HG02973 (cell line): ENCODE measurements around the gene ADAMTS8.

Experiments used
- ATAC-seq: cut with Tn5 transposase; IDR thresholded peaks from one replicate; pipeline ENCODE4 v1.9.1; 2021; ENCODE audit warnings: moderate library complexity; ENCODE audit not compliant: unreplicated experiment

Gene ADAMTS8, protein sequence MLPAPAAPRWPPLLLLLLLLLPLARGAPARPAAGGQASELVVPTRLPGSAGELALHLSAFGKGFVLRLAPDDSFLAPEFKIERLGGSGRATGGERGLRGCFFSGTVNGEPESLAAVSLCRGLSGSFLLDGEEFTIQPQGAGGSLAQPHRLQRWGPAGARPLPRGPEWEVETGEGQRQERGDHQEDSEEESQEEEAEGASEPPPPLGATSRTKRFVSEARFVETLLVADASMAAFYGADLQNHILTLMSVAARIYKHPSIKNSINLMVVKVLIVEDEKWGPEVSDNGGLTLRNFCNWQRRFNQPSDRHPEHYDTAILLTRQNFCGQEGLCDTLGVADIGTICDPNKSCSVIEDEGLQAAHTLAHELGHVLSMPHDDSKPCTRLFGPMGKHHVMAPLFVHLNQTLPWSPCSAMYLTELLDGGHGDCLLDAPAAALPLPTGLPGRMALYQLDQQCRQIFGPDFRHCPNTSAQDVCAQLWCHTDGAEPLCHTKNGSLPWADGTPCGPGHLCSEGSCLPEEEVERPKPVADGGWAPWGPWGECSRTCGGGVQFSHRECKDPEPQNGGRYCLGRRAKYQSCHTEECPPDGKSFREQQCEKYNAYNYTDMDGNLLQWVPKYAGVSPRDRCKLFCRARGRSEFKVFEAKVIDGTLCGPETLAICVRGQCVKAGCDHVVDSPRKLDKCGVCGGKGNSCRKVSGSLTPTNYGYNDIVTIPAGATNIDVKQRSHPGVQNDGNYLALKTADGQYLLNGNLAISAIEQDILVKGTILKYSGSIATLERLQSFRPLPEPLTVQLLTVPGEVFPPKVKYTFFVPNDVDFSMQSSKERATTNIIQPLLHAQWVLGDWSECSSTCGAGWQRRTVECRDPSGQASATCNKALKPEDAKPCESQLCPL

DNA sequence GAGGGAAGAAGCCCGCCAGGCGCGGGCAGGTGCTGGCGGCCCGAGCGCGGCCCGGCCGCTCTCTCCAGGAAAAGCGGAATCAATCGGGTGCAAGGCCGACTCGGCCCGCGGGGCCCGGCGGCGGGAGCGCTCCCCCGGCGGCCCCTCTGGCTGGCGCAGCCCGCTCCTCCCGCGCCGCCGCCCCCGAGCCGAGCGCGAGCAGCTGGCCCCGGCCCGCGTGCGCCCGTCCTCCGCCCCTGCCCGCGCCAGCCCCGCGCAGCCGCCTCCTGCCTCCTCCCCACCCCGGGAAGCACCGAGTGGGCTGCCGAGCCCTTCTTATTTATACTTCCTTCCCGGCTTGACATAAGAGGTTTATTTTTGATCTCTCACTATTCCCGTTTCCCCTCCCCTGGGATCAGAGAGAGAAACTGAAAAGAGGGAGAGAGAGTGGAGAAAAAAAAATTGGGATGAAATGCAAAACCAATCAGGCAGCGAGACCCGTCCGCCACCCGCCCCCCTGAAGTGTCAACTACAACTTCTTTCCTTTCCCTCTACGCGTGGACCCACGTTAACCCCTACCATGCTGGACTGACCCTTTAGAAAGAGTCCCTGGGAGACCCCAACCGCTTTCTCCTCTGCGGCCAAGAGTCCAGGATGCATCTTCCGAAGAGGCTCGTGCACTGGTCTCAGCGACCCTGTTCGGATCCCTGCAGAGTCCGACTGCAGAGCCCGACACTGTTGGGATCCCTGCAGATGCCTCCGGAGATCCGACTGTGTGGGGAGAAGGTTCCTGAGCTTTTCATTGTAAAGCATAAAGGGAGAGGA, at the start of gene ADAMTS8:
Gene ADAMTS8, minus strand, starts transcription at position 294 of the 804 bp plus-strand sequence. CDS start 323 bp downstream, outside the sequence.
- ATAC-seq: no peak

DNA sequence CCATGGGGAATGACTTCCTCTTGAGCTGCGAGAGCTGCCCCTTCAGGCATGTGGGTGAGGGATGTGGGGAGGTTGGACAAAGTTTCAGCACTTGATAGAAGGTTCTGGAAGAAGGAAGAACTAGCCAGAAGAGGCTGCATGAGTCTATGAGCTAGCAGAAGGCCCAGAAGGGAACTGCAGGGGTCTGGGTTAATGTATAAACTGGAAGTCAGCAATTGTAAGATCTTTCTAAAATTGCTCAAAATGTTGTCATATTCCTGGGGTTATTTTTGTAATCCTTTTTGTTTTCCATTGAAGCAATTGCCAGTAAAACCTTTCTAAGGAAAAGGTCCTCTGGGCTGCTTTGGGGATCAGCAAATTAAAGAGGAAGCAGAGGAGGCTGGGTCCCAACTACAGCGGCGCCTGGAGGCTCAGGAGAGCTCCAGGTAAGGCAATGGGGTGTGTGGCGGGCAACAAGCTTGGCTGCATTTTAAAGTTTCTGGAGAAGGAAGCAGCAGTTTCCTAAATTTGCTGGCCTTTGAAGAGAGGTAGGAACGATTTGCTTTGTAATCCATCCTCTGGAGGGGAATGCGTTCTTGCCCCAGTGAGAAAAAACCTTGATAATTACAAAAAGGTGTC, 49.3 kb upstream of the ADAMTS8 start:
- no peak for ATAC-seq

DNA sequence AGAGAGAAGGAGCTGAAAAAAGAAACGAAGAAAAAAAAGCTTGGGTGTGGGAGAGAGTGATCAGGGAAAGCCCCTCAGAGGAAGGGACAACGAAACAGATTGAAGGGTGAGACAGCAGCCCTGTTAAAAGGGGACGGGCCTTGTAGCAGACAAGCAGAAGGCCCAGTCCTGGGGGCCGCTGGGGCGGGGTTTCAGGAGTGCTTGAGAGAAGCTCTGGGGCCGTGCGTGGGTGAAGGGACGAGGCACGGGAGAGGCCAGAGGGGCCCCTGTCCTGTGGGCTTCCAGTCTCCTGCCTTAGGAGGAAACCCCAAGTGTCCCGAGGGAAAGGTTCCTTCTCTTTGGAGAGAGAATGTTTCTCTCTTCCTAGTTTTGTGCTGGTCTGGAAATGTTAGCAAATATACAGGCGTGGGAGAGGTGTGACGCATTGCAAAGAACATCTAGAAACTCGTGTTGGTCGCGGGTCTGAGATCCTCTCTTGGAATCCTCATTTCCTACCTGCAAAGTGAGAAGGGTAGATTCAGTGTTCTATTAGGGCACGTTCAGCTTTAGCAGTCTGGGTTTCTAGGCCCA, 48.6 kb upstream of the ADAMTS8 start:
- ATAC-seq: no peak

DNA sequence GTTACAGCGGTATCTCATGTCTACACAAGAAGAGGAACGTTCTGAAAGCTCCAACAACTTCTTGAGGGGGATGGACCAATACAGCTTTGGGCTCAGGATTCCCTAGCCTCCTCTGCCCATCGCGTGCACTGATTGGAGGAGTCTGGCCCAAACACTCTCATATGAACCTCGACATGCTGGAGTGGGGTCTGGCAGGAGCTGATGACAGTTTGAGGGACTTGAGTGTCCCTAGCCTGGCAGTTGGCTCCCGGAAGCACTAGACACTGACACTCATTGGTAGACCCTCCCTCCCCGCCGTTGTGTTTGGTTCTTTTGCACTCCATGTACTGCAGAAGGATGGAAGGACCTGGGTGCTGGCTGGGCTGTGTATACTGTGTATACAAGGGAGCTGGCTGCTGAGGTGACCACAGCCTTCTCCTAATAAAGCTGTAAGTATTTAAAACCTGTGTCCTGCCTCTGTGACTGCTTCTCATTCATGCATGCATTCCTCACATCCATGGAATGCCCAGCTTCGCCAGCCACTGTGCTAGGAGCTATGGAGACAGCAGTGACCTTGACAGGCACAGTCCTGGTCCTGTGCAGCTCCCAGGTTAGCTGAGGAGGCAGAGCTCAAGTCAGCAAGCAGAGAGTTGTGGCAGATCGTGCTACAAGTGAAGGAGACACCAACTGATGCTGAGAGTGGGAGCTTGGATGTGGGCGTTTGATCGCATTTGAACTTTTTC, 48.0 kb upstream of the ADAMTS8 start:
- no peak for ATAC-seq

DNA sequence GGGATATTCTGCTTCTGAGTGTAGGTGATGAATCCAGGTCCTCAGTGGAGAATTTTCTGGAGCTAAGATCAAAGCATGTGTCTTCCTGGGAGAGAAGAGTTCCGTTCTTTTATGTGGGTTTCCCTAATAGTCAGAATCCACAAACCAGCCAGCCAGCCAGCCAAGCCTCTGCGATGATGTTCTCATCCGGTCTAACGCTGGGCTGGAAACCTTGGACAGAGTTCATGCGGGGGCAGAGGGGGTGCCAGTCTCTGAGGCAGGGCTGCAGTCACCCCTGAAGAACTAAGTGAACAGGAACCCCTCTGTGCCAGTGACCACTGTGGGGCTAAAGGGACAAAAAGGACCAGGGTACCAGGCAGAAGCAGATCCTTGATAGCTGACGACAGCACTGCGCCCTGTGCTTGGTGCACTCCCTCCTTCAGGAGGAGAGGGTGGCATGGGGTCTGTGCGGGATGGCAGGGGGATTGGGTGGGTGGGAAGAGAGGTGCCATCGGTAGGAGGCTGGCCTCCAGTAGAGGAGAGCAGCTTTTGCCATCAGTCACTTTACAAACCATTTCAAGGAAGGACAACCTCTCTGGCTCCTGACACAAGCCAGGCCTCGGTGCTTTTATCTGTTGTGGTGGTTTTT, 47.1 kb upstream of the ADAMTS8 start:
- ATAC-seq: no peak

DNA sequence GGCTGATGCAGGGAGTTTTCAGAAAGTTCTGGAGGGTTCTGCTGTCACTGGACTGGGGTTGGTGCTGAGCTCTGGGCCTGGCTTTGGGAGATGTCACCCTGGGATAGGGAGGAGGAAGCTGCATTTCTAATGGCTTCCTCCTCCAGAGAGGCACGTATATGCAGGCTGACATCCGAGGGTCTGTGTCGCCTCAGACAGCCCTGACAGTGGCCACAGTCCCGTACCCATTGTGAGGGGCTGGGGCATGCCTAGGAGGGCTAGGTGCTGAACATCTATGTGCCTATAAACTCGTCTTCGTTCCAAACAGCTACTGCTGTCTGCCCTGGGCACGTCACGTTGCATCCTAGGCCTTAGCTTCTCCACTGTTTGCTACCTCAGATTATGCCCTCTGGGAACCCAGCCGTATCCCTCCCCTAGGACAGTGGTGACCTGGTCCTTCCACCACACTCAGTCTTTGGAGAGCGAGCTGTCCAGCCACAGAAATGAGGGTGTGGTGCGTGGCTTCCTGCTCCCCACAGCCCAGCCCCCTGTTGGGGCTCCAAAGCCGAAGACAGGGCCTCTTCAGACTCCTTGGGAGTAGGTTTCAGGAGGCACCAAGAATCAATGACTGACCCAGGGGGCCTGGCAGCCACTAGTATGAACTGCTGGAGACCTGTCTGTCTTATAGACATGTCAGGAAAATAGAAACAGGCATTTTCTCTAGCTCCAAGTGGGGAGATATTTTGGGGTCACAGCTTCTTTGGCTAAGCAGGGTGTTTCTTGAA, 46.4 kb upstream of the ADAMTS8 start:
- no peak for ATAC-seq

DNA sequence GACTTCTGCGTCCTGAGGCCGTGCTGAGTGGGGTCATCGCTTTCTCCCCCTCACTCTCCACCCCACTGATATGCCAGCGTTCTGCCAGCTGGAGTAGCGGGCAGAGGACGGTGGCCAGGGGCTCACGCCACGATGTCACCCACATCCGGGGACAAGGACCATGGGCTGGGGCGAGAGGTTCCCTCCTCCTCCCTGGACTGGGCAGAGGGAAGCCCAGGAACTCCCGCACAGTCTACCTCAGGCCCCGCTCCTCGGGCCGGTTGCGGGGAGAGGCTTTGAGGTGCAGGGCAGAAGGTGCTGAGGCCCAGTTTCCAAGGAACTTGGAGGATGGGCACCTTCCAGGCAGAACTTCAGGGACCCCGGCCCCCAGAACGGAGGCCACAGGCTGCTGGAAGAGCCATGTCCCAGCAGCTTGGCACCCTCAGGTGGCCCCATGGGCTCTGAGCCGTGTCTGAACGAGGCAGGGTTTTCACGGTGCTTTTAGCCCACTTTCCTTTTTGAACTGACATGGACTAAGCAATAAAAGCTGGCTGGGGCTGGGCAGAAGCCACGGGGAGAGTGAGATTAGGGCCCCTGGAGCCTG, 45.5 kb upstream of the ADAMTS8 start:
- ATAC-seq: no peak

DNA sequence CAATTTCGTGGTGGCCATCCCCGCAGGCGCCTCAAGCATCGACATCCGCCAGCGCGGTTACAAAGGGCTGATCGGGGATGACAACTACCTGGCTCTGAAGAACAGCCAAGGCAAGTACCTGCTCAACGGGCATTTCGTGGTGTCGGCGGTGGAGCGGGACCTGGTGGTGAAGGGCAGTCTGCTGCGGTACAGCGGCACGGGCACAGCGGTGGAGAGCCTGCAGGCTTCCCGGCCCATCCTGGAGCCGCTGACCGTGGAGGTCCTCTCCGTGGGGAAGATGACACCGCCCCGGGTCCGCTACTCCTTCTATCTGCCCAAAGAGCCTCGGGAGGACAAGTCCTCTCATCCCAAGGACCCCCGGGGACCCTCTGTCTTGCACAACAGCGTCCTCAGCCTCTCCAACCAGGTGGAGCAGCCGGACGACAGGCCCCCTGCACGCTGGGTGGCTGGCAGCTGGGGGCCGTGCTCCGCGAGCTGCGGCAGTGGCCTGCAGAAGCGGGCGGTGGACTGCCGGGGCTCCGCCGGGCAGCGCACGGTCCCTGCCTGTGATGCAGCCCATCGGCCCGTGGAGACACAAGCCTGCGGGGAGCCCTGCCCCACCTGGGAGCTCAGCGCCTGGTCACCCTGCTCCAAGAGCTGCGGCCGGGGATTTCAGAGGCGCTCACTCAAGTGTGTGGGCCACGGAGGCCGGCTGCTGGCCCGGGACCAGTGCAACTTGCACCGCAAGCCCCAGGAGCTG, 44.8 kb upstream of the ADAMTS8 start:
- no peak for ATAC-seq

DNA sequence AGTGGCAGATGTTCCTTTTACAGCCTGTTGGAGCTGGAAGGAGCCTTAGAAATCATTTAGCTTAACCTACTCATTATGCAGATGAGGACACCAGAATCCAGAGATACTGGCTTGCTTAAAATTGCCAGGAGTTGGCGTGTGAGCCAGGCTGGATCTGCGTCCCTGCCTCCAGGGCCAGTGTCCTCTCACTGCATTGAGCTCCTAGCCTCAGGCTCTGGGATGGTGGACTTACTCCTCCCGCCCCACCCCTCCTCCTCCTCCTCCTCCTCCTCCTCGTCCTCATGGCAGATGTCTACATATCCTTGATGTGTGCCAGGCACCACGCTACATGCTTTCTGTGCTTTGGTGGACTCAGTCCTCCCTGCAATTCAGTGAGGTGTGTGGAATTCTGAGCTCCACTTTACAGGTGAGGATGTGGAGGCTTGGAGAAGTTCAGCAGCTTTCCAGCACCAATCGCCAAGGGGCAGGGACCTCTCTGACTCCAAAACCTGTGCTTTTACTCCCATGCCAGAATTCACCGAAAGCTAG, 44.1 kb upstream of the ADAMTS8 start:
- no peak for ATAC-seq

DNA sequence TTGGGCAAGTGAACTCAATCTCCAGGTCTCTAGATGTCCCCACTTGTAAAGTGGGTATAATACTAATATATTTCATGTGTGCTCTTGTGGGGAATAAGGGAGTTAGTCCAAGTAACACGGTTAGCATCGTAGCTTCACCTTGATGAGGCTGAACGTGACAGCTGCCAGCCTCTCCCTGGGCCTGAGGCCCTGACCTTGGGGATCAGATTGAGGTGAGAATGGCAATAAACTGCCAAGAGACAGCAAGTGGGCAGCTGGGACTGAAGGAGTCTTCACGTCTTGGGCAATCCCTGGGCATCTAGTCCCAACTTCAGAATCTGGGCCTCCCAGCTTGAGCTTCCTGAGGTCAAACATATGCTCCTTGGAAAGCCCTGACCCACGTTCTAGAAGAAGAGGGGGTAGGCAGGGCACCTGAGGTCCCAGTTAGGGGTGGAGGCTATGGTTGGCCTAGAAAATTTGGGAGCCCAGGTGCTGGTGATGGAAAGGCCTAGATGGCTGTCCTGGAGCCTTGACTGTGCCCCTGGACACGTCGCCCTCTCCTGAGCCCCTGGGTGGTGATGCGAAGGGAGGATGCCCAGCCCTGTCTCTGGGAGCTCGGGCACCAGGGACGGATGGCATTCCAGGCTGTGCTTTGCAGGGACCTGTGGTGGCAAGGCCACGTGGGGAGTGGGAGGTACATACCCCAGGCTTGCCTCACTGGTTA, 43.5 kb upstream of the ADAMTS8 start:
- no peak for ATAC-seq

DNA sequence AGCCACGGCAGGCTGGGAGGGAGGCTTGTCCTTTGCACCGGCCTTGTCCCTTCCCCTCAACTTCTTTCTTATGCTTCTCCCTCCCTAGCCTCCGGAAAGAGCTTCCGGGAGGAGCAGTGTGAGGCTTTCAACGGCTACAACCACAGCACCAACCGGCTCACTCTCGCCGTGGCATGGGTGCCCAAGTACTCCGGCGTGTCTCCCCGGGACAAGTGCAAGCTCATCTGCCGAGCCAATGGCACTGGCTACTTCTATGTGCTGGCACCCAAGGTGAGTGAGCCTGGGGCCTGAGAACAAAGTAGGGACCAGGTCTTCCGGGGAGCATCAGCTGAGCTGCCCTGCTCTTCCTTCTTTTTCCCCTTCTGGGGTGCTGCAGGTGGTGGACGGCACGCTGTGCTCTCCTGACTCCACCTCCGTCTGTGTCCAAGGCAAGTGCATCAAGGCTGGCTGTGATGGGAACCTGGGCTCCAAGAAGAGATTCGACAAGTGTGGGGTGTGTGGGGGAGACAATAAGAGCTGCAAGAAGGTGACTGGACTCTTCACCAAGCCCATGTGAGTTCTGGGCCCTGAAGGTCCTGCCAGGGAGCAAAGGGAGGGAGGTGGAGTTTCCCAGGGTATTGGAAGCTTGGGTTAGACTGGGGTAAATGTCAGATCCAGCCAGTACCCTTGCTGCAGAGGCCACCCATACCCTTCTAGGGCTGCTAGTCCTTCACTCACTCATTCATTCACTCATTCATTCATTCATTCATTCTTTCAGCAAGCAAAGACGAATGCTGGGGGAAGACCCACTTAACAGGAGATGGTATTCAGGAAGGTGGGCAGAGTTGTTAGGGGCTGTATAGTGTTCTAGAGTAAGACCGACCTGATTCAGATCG, 42.7 kb upstream of the ADAMTS8 start:
- ATAC-seq: no peak

DNA sequence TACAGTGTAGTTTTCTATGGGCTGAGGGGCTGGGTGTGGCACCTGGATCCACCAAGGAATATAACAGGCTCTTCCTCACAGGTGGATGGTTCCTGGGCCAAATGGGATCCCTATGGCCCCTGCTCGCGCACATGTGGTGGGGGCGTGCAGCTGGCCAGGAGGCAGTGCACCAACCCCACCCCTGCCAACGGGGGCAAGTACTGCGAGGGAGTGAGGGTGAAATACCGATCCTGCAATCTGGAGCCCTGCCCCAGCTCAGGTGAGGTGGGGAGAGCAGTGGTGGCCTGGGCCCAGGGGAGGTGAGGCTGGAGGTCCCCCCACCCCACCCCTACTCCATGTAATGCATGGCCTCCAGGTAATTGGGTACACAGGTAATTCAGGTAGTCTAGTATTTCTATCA, 40.8 kb upstream of the ADAMTS8 start:
- no peak for ATAC-seq

DNA sequence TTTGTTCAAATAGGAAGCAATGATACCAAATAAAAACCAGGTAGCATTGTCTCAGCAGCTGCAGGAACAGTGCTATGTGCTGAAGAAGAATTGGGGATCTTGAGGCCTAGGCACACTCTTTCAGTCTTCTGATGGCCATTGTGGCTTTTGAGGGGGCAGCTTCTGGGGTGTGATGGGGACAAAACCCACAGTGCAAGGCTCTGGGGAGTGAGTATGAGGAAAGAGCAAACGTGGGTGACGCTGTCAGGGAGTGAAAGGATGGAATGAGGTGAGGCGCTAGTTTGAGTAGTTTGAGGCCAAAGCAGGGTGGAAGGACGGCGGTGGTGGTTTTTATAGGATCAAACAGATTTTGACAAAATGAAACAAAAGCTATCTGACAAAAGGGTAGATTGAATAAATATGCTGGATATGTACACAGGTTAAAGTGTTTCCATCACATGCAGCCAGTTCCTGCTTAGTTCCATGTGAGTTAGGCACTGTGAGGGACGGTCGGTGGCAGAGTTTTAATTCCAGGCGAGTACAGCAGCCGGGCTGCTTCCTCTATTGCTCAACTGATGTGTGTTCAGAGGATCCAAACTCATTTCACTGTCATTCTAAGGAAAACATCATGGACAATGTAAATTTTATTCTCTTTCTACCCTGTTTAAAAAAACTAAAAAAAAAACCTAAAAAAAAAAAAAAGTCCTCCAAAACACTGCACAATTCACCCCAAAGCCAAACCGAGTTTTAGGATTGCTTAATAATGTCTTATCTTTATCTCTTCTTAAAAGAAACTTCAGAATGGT, 38.9 kb upstream of the ADAMTS8 start:
- no peak for ATAC-seq

DNA sequence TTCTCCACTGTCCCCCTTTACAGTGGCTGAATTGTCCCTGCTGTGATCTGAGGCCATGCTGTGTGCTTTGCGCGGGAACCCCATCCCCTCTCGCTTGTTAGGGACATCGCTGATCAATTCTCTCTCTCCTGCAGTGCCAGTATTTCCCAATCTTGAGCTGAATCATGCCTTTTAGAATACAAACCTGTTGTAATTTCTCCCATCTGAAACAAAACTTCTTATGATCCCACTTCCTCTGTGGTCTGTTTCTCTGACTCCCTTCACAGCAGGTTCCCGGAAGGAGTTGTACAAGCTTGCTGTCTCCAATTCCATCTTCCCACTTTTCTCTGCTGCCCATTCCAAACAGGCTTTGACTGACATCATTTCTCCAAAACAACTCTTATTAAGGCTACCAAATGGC, 36.9 kb upstream of the ADAMTS8 start:
- no peak for ATAC-seq

DNA sequence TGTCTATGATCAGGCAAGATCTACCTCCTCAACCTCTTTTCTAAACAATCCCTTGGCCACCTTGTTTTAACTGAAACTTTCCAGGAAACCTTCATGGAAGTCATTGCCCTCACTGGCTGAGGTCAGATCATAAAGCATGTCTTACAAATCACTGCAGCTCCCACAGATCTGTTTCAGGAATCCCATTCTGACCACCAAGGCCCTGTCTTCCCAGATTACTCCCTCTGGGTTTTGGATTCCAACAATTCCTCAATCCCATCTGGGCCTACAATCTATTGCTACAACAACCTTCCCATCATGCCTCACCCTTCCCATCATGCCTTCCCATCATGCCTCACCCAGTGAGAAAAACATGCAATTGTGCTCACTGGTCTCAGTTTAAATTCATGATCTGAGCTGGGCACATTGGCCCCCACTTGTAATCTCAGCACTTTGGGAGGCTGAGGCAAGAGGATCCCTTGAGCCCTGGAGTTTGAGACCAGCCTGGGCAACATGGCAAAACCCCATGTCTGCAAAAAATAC, 35.9 kb upstream of the ADAMTS8 start:
- ATAC-seq: no peak
